HCT116 (cell line): ENCODE measurements around the gene ARL15. TPM values are rescaled to one million over a fixed set of nuclear protein-coding genes. Genes with fewer than 3 reads are reported as not detected.

Experiments
- ATAC-seq: fragments of 200-7000 bp; cut with Tn5 transposase; 2 replicates; pipeline ENCODE4 v1.9.1; 2020; ENCODE audit warnings: mild to moderate bottlenecking, moderate library complexity
- BruUV-seq: library from RNA; stranded (reverse); fragments of 400-500 nt; replicated peaks from 2 replicates; lab custom pipeline; 2021; lab: Mats Ljungman, UMichigan
- CTCF ChIA-PET: fragments of 300-600 bp; sonication (Branson Sonifier 250); formaldehyde crosslinking; loops from one replicate; lab custom pipeline; 2021; ENCODE audit warnings: antibody characterized with exemption; lab: Charles Lee
- POLR2A ChIA-PET: fragments of 300-600, 350-600 bp; sonication (Branson Sonifier 250); formaldehyde crosslinking; loops from one replicate; lab custom pipeline; 2021; ENCODE audit warnings: antibody characterized with exemption; lab: Charles Lee
- RAD21 ChIA-PET, 2 experiments: fragments of 300-600 bp; sonication (Branson Sonifier 250); formaldehyde crosslinking; loops; one replicate each; lab custom pipeline; 2023; ENCODE audit warnings: low total read pairs in 2 of 2; ENCODE audit not compliant: uncharacterized antibody in 2 of 2, unreplicated experiment in 2 of 2, low non-redundant PET in 1 of 2; lab: Charles Lee
- DNase-seq: peaks from one replicate; pipeline ENCODE4 v3.0.0-alpha.2; 2010; ENCODE audit warnings: low read depth, low spot score
- H2AFZ ChIP-seq: fragments of 200-600 bp; shearing (Covaris generic), sonication (generic); 2 replicates; pipeline ENCODE4 v1.6.1; 2017; ENCODE audit warnings: low read depth, mixed run types, mixed read lengths, antibody characterized with exemption, low read length; ENCODE audit not compliant: poor library complexity, severe bottlenecking
- H3K27ac ChIP-seq: 2 replicates; pipeline ENCODE4 v1.5.1; 2012; ENCODE audit warnings: low read depth, low read length
- H3K27me3 ChIP-seq: fragments of 200-600 bp; sonication (generic); 2 replicates; pipeline ENCODE4 v1.6.1; 2016; ENCODE audit warnings: mixed run types, low read length, mixed read lengths; ENCODE audit not compliant: insufficient read depth
- H3K36me3 ChIP-seq, 2 experiments: fragments of 200-500 bp in 1 of 2; fragments of 200-600 bp in 1 of 2; sonication (Bioruptor generic) in 1 of 2; sonication (generic) in 1 of 2; 2 replicates each; pipeline versions ENCODE4 v1.5.1 to v1.6.1; 2014 to 2016; ENCODE audit warnings: low read length in 2 of 2, inconsistent platforms in 1 of 2, mixed read lengths in 1 of 2, mixed run types in 1 of 2; ENCODE audit not compliant: insufficient read depth in 2 of 2, control insufficient read depth in 1 of 2
- H3K4me1 ChIP-seq, 2 experiments: fragments of 200-600 bp in 1 of 2; sonication (generic) in 1 of 2; 2 replicates each; pipeline versions ENCODE4 v1.5.1 to v1.6.1; 2012 to 2017; ENCODE audit warnings: low read length in 2 of 2, inconsistent platforms in 1 of 2, mild to moderate bottlenecking in 1 of 2, mixed read lengths in 1 of 2, mixed run types in 1 of 2, moderate library complexity in 1 of 2; ENCODE audit not compliant: insufficient read depth in 2 of 2, control insufficient read depth in 1 of 2
- H3K4me2 ChIP-seq: fragments of 200-600 bp; sonication (generic); 2 replicates; pipeline ENCODE4 v1.6.1; 2017; ENCODE audit warnings: mixed run types, low read length, mixed read lengths
- H3K4me3 ChIP-seq, 2 experiments: fragments of 200-600 bp in 1 of 2; sonication (generic) in 1 of 2; replicated peaks in 1 of 2; 2 replicates each; pipeline ENCODE4 v1.5.1; 2011 to 2016; ENCODE audit warnings: low read length in 2 of 2, control low read depth in 1 of 2, low read depth in 1 of 2, mild to moderate bottlenecking in 1 of 2, mixed read lengths in 1 of 2, mixed run types in 1 of 2
- H3K79me2 ChIP-seq: fragments of 200-600 bp; sonication (generic); 2 replicates; pipeline ENCODE4 v1.6.1; 2017; ENCODE audit warnings: mild to moderate bottlenecking, mixed run types, low read length, moderate library complexity, mixed read lengths; ENCODE audit not compliant: insufficient read depth
- H3K9ac ChIP-seq: fragments of 200-600 bp; sonication (generic); 2 replicates; pipeline ENCODE4 v1.6.1; 2016; ENCODE audit warnings: low read length, mixed read lengths
- H3K9me2 ChIP-seq: fragments of 200-600 bp; sonication (generic), shearing (Covaris generic); 2 replicates; pipeline ENCODE4 v1.6.1; 2017; ENCODE audit warnings: mixed run types, mild to moderate bottlenecking, moderate library complexity; ENCODE audit not compliant: insufficient read depth
- H3K9me3 ChIP-seq, 2 experiments: fragments of 200-500 bp in 1 of 2; fragments of 200-600 bp in 1 of 2; sonication (Bioruptor generic) in 1 of 2; sonication (generic) in 1 of 2; 2 replicates each; pipeline ENCODE4 v1.6.1; 2014 to 2017; ENCODE audit warnings: low read length in 2 of 2, mixed read lengths in 2 of 2, inconsistent platforms in 1 of 2, low read depth in 1 of 2, mild to moderate bottlenecking in 1 of 2, mixed run types in 1 of 2, moderate library complexity in 1 of 2; ENCODE audit not compliant: control insufficient read depth in 1 of 2, insufficient read depth in 1 of 2
- H4K20me1 ChIP-seq: fragments of 200-600 bp; sonication (generic), shearing (Covaris generic); 2 replicates; pipeline ENCODE4 v1.6.1; 2017; ENCODE audit warnings: mixed run types, mild to moderate bottlenecking, moderate library complexity; ENCODE audit not compliant: insufficient read depth
- EGR1 ChIP-seq: IDR thresholded peaks from 2 replicates; pipeline ENCODE4 v1.6.1; 2012; ENCODE audit warnings: low read depth
- EZH2 ChIP-seq: fragments of 200-600 bp; sonication (generic); IDR thresholded peaks from 2 replicates; pipeline ENCODE4 v1.6.1; 2017; ENCODE audit warnings: antibody characterized with exemption, mixed run types
- EZH2phosphoT487 ChIP-seq: fragments of 200-600 bp; IDR thresholded peaks from 2 replicates; pipeline ENCODE4 v1.6.1; 2018; ENCODE audit warnings: antibody characterized with exemption, borderline replicate concordance
- FOSL1 ChIP-seq: IDR thresholded peaks from 2 replicates; pipeline ENCODE4 v1.6.1; 2012; ENCODE audit warnings: low read depth
- JUND ChIP-seq: IDR thresholded peaks from 2 replicates; pipeline ENCODE4 v1.6.1; 2012
- RAD21 ChIP-seq: IDR thresholded peaks from 2 replicates; pipeline ENCODE4 v1.6.1; 2012; ENCODE audit warnings: low read depth, mild to moderate bottlenecking
- SIN3A ChIP-seq: IDR thresholded peaks from 2 replicates; pipeline ENCODE4 v1.6.1; 2012; ENCODE audit warnings: low read depth
- SP1 ChIP-seq: IDR thresholded peaks from 2 replicates; pipeline ENCODE4 v1.6.1; 2012; ENCODE audit warnings: low read depth
- TCF7L2 ChIP-seq: IDR thresholded peaks from 2 replicates; pipeline ENCODE4 v1.7.0; 2011; ENCODE audit warnings: borderline replicate concordance, inconsistent platforms; ENCODE audit not compliant: insufficient read depth, insufficient read length; ENCODE audit errors: extremely low read depth
- YY1 ChIP-seq: IDR thresholded peaks from 2 replicates; pipeline ENCODE4 v1.6.1; 2011; ENCODE audit warnings: low read length, low read depth, moderate library complexity, mild to moderate bottlenecking; ENCODE audit not compliant: insufficient replicate concordance; ENCODE audit errors: extremely low read depth
- ZFX ChIP-seq: fragments of 450-650 bp; IDR thresholded peaks from 2 replicates; pipeline ENCODE4 v1.6.1; 2017
- intact Hi-C: fragments of 100-400 bp; cut with micrococcal nuclease; formaldehyde crosslinking; loops from 2 replicates; pipeline ENCODE4 v1.10.0; 2022
- total RNA-seq: library from RNA; stranded (reverse); gene quantifications from one replicate; pipeline ENCODE4 v1.2.1, GENCODE V29; 2021; ENCODE audit not compliant: unreplicated experiment
- TF ChIP-seq, protein P1 (sequence below): IDR thresholded peaks from 2 replicates; pipeline ENCODE4 v1.6.1; 2012
- TF ChIP-seq, protein P2 (sequence below): IDR thresholded peaks from 2 replicates; pipeline ENCODE4 v1.6.1; 2012
- TF ChIP-seq, protein P3 (sequence below), 3 experiments: fragments of 200-600 bp in 1 of 3; sonication (generic) in 1 of 3; IDR thresholded peaks in 2 of 3; conservative IDR thresholded peaks in 1 of 3; 2 replicates each; pipeline ENCODE4 v1.5.1; 2012 to 2017; ENCODE audit warnings: low read depth in 2 of 3, low read length in 2 of 3, antibody characterized with exemption in 1 of 3, borderline replicate concordance in 1 of 3, control low read depth in 1 of 3, mild to moderate bottlenecking in 1 of 3, mixed read lengths in 1 of 3, mixed run types in 1 of 3, moderate library complexity in 1 of 3; ENCODE audit not compliant: insufficient read depth in 1 of 3

Gene ARL15
- total RNA-seq, 1 experiment from 2014 or later, result 15.0 TPM

DNA sequence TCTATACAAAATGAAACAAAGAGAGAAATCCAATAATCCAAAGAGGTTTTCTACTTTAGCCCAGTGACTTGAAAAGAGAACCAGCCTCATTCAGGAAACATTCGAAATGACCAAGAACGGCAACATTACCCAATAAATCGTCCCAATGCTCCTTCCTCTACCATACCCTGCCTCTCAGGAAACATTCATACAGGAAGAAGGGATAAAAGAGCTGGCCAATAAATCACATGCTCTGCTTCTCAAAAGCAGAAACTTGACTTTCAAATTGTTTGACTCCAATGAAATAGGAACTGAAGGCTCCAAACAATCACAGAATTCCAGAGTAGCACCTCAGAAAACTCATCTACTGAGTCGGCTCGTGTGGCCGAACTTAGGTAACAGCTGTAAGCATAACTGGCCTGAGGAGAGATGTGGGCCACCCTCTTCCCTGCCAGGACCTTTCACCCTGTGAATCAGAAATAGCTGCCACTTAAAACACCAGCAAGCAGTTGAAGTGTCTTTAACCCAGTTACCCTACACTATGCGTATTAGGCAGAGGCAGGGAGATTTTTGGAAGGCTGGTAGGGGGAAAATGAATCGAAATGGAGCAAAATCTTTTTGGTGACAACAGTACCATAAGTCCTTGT is 14.6 kb downstream of the ARL15 start:
- Histone ChIP-seq H4K20me1 (no peaks in the 10 kb centered on the region), H3K4me3 (no peak overlapping the region), H3K27me3 (no peaks in the 10 kb centered on the region), H3K9me3 (no peaks in the 10 kb centered on the region), H2AFZ (no peak overlapping the region), H3K79me2 (0 out of 2 replicates have a peak, but pooled peaks cover 5% of the 10 kb centered on the region), H3K4me1 (peaks cover 0 to 2% of the 10 kb centered on the region in 2 experiments; a peak in 1 of 4 replicates), H3K4me2 (no peak overlapping the region), H3K36me3 (no peaks in the 10 kb centered on the region), H3K9me2 (no peaks in the 10 kb centered on the region), H3K27ac (no peak overlapping the region), H3K9ac (no peak overlapping the region)
- no peak for DNase-seq
- no peak for ATAC-seq
- TF ChIP-seq RAD21 (no peak), SP1 (no peak), FOSL1 (no peak), JUND (no peak), YY1 (no peak), SIN3A (no peak), EZH2phosphoT487 (no peak), ZFX (no peak), EGR1 (no peak), TCF7L2 (no peak), EZH2 (no peak)
- TF ChIP-seq, protein P1, sequence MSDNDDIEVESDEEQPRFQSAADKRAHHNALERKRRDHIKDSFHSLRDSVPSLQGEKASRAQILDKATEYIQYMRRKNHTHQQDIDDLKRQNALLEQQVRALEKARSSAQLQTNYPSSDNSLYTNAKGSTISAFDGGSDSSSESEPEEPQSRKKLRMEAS, result no peak
- TF ChIP-seq, protein P2, sequence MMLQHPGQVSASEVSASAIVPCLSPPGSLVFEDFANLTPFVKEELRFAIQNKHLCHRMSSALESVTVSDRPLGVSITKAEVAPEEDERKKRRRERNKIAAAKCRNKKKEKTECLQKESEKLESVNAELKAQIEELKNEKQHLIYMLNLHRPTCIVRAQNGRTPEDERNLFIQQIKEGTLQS, result no peak
- TF ChIP-seq, protein P3, sequence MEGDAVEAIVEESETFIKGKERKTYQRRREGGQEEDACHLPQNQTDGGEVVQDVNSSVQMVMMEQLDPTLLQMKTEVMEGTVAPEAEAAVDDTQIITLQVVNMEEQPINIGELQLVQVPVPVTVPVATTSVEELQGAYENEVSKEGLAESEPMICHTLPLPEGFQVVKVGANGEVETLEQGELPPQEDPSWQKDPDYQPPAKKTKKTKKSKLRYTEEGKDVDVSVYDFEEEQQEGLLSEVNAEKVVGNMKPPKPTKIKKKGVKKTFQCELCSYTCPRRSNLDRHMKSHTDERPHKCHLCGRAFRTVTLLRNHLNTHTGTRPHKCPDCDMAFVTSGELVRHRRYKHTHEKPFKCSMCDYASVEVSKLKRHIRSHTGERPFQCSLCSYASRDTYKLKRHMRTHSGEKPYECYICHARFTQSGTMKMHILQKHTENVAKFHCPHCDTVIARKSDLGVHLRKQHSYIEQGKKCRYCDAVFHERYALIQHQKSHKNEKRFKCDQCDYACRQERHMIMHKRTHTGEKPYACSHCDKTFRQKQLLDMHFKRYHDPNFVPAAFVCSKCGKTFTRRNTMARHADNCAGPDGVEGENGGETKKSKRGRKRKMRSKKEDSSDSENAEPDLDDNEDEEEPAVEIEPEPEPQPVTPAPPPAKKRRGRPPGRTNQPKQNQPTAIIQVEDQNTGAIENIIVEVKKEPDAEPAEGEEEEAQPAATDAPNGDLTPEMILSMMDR (IDR thresholded peaks at IDR 0.05 in 2 of 3, conservative IDR thresholded peaks at IDR 0.05 in 1 of 3; ENCODE audit: borderline replicate concordance in 1 of 3, insufficient read depth in 1 of 3, low read depth in 2 of 3, low read length in 2 of 3), result no peak
- no TSS peak for BruUV-seq
- ChIA-PET RAD21 (no interaction called here), CTCF (no interaction called here), POLR2A (interaction anchor here (0.6 kb wide), 1 partner anchor 11 kb away, joined by 4 read pairs; no protein-coding TSS in a partner anchor)
- intact Hi-C loops, result no loop called here
